HepG2 (cell line): ENCODE data around the gene ATP6V0A1. TPM values are rescaled to one million over a fixed set of nuclear protein-coding genes. Genes with fewer than 3 reads are reported as not detected.
A peak's percentile ranks its signal among the peaks of the same experiment; 100 is the strongest.

ENCODE experiments used
- PRDM10 ChIP-seq: sonication (generic); formaldehyde crosslinking; IDR thresholded peaks from 2 replicates; pipeline ENCODE4 v1.4.0; 2020; ENCODE audit warnings: low read depth, missing genetic modification reagents
- RAD21 ChIP-seq: fragments of 450-650 bp; formaldehyde crosslinking; IDR thresholded peaks from 2 replicates; pipeline ENCODE4 v1.5.0; 2020; ENCODE audit warnings: mild to moderate bottlenecking
- TSC22D2 ChIP-seq: sonication (generic); formaldehyde crosslinking; IDR thresholded peaks from 2 replicates; pipeline ENCODE4 v1.5.1; 2020; ENCODE audit warnings: missing genetic modification reagents, mild to moderate bottlenecking, borderline replicate concordance
- ZEB1 ChIP-seq: IDR thresholded peaks from 2 replicates; pipeline ENCODE4 v1.6.1; 2012; ENCODE audit warnings: mild to moderate bottlenecking, low read depth, inconsistent platforms; ENCODE audit not compliant: insufficient replicate concordance
- ZNF224 ChIP-seq: sonication (generic); formaldehyde crosslinking; IDR thresholded peaks from 2 replicates; pipeline ENCODE4 v1.5.0; 2020; ENCODE audit warnings: mild to moderate bottlenecking, missing genetic modification reagents
- ZNF350 ChIP-seq: sonication (generic); formaldehyde crosslinking; IDR thresholded peaks from 2 replicates; pipeline ENCODE4 v1.4.0; 2020; ENCODE audit warnings: mild to moderate bottlenecking, low read depth, missing genetic modification reagents, borderline replicate concordance
- ZNF407 ChIP-seq: sonication (generic); formaldehyde crosslinking; IDR thresholded peaks from one replicate; pipeline ENCODE4 v1.5.1; 2020; ENCODE audit warnings: mild to moderate bottlenecking, missing genetic modification reagents; ENCODE audit errors: not compliant biosample characterization
- ZNF713 ChIP-seq: sonication (generic); formaldehyde crosslinking; IDR thresholded peaks from 2 replicates; pipeline ENCODE4 v1.4.0; 2020; ENCODE audit warnings: mild to moderate bottlenecking, missing genetic modification reagents
- ZNF768 ChIP-seq: sonication (generic); formaldehyde crosslinking; IDR thresholded peaks from 2 replicates; pipeline ENCODE4 v1.4.0; 2020; ENCODE audit warnings: missing genetic modification reagents
- polyA plus RNA-seq, 8 experiments: library from polyadenylated mRNA; depleted of rRNA in 3 of 8; stranded (reverse) in 7 of 8; unstranded in 1 of 8; fragments of >200 nt; fragmentation: Illumina TruSeq in 4 of 8; extraction: Trizol in 4 of 8; gene quantifications; 2 replicates each; pipeline versions ENCODE4 v1.2.1 to v1.2.3, GENCODE V29; 2011 to 2016; ENCODE audit warnings: low read depth in 4 of 8, missing spikeins in 1 of 8, mixed read lengths in 1 of 8; ENCODE audit not compliant: insufficient read depth in 1 of 8
- total RNA-seq, 5 experiments: library from RNA; depleted of rRNA; stranded (reverse); fragments of >200 nt; fragmentation: Illumina TruSeq; extraction: Trizol; gene quantifications; 2 replicates each; pipeline ENCODE4 v1.2.3, GENCODE V29; 2016; ENCODE audit warnings: low read depth in 1 of 5
- TF ChIP-seq, protein P1 (sequence below), 2 experiments: sonication (generic) in 1 of 2; formaldehyde crosslinking in 1 of 2; IDR thresholded peaks; 2 replicates each; pipeline versions ENCODE4 v1.4.0 to v1.6.1; 2018 to 2020; ENCODE audit warnings: missing genetic modification reagents in 2 of 2, borderline replicate concordance in 1 of 2, low read depth in 1 of 2, mild to moderate bottlenecking in 1 of 2, missing biosample characterization in 1 of 2
- TF ChIP-seq, protein P2 (sequence below): sonication (generic); formaldehyde crosslinking; IDR thresholded peaks from 2 replicates; pipeline ENCODE4 v1.5.0; 2020; ENCODE audit warnings: mild to moderate bottlenecking, low read depth, missing genetic modification reagents, borderline replicate concordance

Gene ATP6V0A1
- total and polyA plus RNA-seq, 2 of the 13 experiments (the other 11 are each of a cell fraction or from before 2014, with no cell fraction given) = 27.9 to 54.1 TPM

DNA sequence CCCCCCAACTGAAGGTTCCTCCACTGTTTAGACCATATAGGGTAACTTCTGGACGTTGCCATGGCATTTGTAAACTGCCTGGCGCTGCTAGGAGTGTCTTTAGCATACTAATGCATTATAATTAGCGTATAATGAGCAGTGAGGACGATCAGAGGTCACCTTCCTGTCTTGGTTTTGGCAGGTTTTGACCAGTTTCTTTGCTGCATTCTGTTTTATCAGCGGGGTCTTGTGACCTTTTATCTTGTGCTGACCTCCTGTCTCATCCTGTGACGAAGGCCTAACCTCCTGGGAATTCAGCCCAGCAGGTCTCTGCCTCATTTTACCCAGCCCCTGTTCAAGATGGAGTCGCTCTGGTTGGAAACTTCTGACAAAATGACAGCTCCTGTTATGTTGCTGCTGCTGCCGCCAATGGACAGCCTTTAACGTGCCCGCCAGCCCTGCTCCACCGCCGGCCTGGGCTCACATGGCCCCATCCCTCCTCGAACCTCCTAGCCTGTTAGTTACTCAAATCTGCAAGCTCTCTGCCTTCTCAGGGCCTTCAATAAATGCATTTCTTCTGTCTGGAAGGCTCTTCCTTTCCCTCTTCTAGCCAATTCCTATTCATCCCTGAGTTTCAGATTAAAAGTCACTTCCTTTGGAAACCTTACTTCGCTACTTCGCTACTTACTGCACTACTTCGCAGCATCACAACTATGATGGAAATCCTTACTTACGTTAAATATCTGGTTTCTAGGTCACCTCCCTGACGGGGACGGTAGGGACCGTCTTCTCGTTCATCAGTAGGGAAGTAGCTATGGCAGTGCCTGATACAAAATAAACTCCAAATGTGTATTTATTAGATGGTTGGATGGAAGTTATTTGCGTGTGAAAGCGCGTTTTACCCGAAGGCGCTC is 76.7 kb downstream of the ATP6V0A1 start (continued):
- TF ChIP-seq, protein P1, sequence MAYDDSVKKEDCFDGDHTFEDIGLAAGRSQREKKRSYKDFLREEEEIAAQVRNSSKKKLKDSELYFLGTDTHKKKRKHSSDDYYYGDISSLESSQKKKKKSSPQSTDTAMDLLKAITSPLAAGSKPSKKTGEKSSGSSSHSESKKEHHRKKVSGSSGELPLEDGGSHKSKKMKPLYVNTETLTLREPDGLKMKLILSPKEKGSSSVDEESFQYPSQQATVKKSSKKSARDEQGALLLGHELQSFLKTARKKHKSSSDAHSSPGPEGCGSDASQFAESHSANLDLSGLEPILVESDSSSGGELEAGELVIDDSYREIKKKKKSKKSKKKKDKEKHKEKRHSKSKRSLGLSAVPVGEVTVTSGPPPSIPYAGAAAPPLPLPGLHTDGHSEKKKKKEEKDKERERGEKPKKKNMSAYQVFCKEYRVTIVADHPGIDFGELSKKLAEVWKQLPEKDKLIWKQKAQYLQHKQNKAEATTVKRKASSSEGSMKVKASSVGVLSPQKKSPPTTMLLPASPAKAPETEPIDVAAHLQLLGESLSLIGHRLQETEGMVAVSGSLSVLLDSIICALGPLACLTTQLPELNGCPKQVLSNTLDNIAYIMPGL (CRISPR knock-in tag; IDR thresholded peaks at IDR 0.05; ENCODE audit: borderline replicate concordance in 1 of 2, low read depth in 1 of 2) = no peak
- TF ChIP-seq PRDM10 (CRISPR knock-in tag) (0 out of 2 replicates have a peak, but pooled peaks have one; percentile 21), ZNF407 (CRISPR knock-in tag) (peak; percentile 32), ZNF768 (CRISPR knock-in tag) (peak; percentile 29; the same call in 1 of the 2 replicates), ZNF350 (CRISPR knock-in tag) (peak; percentile 2), ZNF713 (CRISPR knock-in tag) (0 out of 2 replicates have a peak, but pooled peaks have one; percentile 56), ZNF224 (CRISPR knock-in tag) (peak; percentile 15; the same call in 1 of the 2 replicates), TSC22D2 (CRISPR knock-in tag) (0 out of 2 replicates have a peak, but pooled peaks have one; percentile 6), ZEB1 (peak; percentile 80), RAD21 (CRISPR knock-in tag) (0 out of 2 replicates have a peak, but pooled peaks have one; percentile 9)
- TF ChIP-seq, protein P2, sequence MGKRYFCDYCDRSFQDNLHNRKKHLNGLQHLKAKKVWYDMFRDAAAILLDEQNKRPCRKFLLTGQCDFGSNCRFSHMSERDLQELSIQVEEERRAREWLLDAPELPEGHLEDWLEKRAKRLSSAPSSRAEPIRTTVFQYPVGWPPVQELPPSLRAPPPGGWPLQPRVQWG (CRISPR knock-in tag) = no peak
